H1 (cell line): ENCODE data around the gene ZFR. TPM values are rescaled to one million over a fixed set of nuclear protein-coding genes. Genes with fewer than 3 reads are reported as not detected.

Experiments used
- CTCF ChIA-PET: fragments of 300-600 bp; sonication (Branson Sonifier 250); formaldehyde crosslinking; loops from one replicate; lab custom pipeline; 2021; ENCODE audit not compliant: partially characterized antibody; lab: Charles Lee
- POLR2A ChIA-PET: fragments of 300-600 bp; sonication (Branson Sonifier 250); formaldehyde crosslinking; loops from one replicate; lab custom pipeline; 2021; ENCODE audit warnings: inconsistent platforms; ENCODE audit not compliant: partially characterized antibody; lab: Charles Lee
- DNase-seq, 2 experiments: peaks; one replicate each; pipeline versions ENCODE4 v3.0.0 to v3.0.0-alpha.2; 2010 to 2022; ENCODE audit warnings: low spot score in 2 of 2, low read depth in 1 of 2, mixed read lengths in 1 of 2
- FAIRE-seq: peaks from 2 replicates; lab custom pipeline; 2011; peaks lifted over from hg19 to GRCh38; lab: Jason Lieb, UNC
- H2AFZ ChIP-seq: 2 replicates; pipeline ENCODE4 v1.8.1; 2012; ENCODE audit warnings: low read length, inconsistent platforms
- H2AK5ac ChIP-seq: 2 replicates; pipeline ENCODE4 v1.6.1; 2013; ENCODE audit warnings: low read depth, low read length
- H2BK120ac ChIP-seq: replicated peaks from 2 replicates; pipeline ENCODE3; 2013; ENCODE audit warnings: low read depth, low read length, inconsistent platforms
- H2BK12ac ChIP-seq: 2 replicates; pipeline ENCODE4 v1.6.1; 2013; ENCODE audit warnings: low read depth, low read length
- H2BK15ac ChIP-seq: 2 replicates; pipeline ENCODE4 v1.6.1; 2013; ENCODE audit warnings: low read length
- H2BK20ac ChIP-seq: 2 replicates; pipeline ENCODE4 v1.6.1; 2013; ENCODE audit warnings: low read length
- H2BK5ac ChIP-seq: 2 replicates; pipeline ENCODE4 v1.6.1; 2013; ENCODE audit warnings: low read depth, low read length
- H3K14ac ChIP-seq: 2 replicates; pipeline ENCODE4 v1.6.1; 2013; ENCODE audit warnings: inconsistent platforms; ENCODE audit not compliant: insufficient read length
- H3K18ac ChIP-seq: 2 replicates; pipeline ENCODE4 v1.6.1; 2013; ENCODE audit warnings: low read length; ENCODE audit errors: extremely low read depth
- H3K23ac ChIP-seq: 2 replicates; pipeline ENCODE4 v1.6.1; 2013; ENCODE audit warnings: inconsistent platforms; ENCODE audit not compliant: insufficient read length
- H3K23me2 ChIP-seq: 2 replicates; pipeline ENCODE4 v1.6.1; 2013; ENCODE audit warnings: low read depth, low read length
- H3K27ac ChIP-seq: 2 replicates; pipeline ENCODE4 v1.6.1; 2011; ENCODE audit warnings: low read depth, low read length, inconsistent platforms
- H3K27me3 ChIP-seq, 4 experiments: replicated peaks in 1 of 4; 1 replicate in 1 of 4; 2 replicates in 3 of 4; pipeline versions ENCODE4 v1.6.1 to v1.8.1; 2011 to 2013; ENCODE audit warnings: low read length in 3 of 4, mild to moderate bottlenecking in 3 of 4, inconsistent platforms in 2 of 4, mixed read lengths in 2 of 4, moderate library complexity in 1 of 4; ENCODE audit not compliant: control insufficient read depth in 3 of 4, insufficient read depth in 3 of 4; ENCODE audit errors: extremely low read depth in 1 of 4
- H3K36me3 ChIP-seq, 4 experiments: 2 replicates each; pipeline versions ENCODE4 v1.6.1 to v1.8.1; 2011 to 2013; ENCODE audit warnings: mild to moderate bottlenecking in 4 of 4, low read length in 3 of 4, moderate library complexity in 2 of 4, control low read depth in 1 of 4, inconsistent platforms in 1 of 4; ENCODE audit not compliant: insufficient read depth in 4 of 4, control insufficient read depth in 2 of 4
- H3K4ac ChIP-seq: replicated peaks from 2 replicates; pipeline ENCODE3; 2013; ENCODE audit warnings: low read length, low read depth, mixed read lengths, inconsistent platforms; ENCODE audit not compliant: insufficient read length
- H3K4me1 ChIP-seq, 4 experiments: replicated peaks in 1 of 4; 1 replicate in 1 of 4; 2 replicates in 3 of 4; pipeline versions ENCODE4 v1.6.1 to v1.8.1; 2011 to 2013; ENCODE audit warnings: low read length in 3 of 4, inconsistent platforms in 2 of 4, mixed read lengths in 1 of 4; ENCODE audit not compliant: insufficient read depth in 4 of 4, control insufficient read depth in 3 of 4
- H3K4me2 ChIP-seq, 2 experiments: 2 replicates each; pipeline versions ENCODE4 v1.6.1 to v1.8.1; 2011 to 2013; ENCODE audit warnings: low read depth in 2 of 2, low read length in 2 of 2, control low read depth in 1 of 2, inconsistent platforms in 1 of 2, mild to moderate bottlenecking in 1 of 2; ENCODE audit not compliant: insufficient read depth in 1 of 2
- H3K4me3 ChIP-seq, 4 experiments: fragments of 200-600, 300-600 bp in 1 of 4; sonication (generic), shearing (Covaris generic), sonication (Bioruptor Twin) in 1 of 4; 2 replicates each; pipeline versions ENCODE4 v1.5.1 to v1.8.1; 2011 to 2016; ENCODE audit warnings: low read length in 4 of 4, low read depth in 3 of 4, control low read depth in 2 of 4, inconsistent platforms in 2 of 4, mild to moderate bottlenecking in 2 of 4, mixed read lengths in 1 of 4, moderate library complexity in 1 of 4; ENCODE audit not compliant: insufficient read depth in 2 of 4; ENCODE audit errors: extremely low read depth in 1 of 4
- H3K56ac ChIP-seq: replicated peaks from 2 replicates; pipeline ENCODE3; 2013; ENCODE audit warnings: low read depth, mild to moderate bottlenecking, mixed read lengths, low read length, inconsistent platforms; ENCODE audit not compliant: insufficient read length
- H3K79me1 ChIP-seq: 2 replicates; pipeline ENCODE4 v1.6.1; 2013; ENCODE audit warnings: low read depth, low read length, control low read depth
- H3K79me2 ChIP-seq, 2 experiments: 2 replicates each; pipeline versions ENCODE4 v1.6.1 to v1.8.1; 2012 to 2013; ENCODE audit warnings: low read length in 2 of 2, mild to moderate bottlenecking in 2 of 2, inconsistent platforms in 1 of 2; ENCODE audit not compliant: insufficient read depth in 2 of 2, control insufficient read depth in 1 of 2
- H3K9ac ChIP-seq, 4 experiments: replicated peaks in 1 of 4; 1 replicate in 1 of 4; 2 replicates in 3 of 4; pipeline versions ENCODE4 v1.6.1 to v1.8.1; 2011 to 2013; ENCODE audit warnings: low read depth in 3 of 4, low read length in 3 of 4, control low read depth in 2 of 4, mild to moderate bottlenecking in 2 of 4, moderate library complexity in 2 of 4, inconsistent platforms in 1 of 4; ENCODE audit errors: extremely low read depth in 1 of 4
- H3K9me3 ChIP-seq, 2 experiments: 2 replicates each; pipeline versions ENCODE4 v1.6.1 to v1.8.1; 2012 to 2013; ENCODE audit warnings: mild to moderate bottlenecking in 2 of 2, moderate library complexity in 2 of 2, control low read depth in 1 of 2, inconsistent platforms in 1 of 2, low read depth in 1 of 2, low read length in 1 of 2, mixed read lengths in 1 of 2; ENCODE audit not compliant: insufficient read depth in 2 of 2
- H4K20me1 ChIP-seq, 2 experiments: replicated peaks in 1 of 2; 2 replicates each; pipeline versions ENCODE3 to v1.8.1; 2011 to 2013; ENCODE audit warnings: inconsistent platforms in 2 of 2, low read length in 2 of 2, mild to moderate bottlenecking in 1 of 2; ENCODE audit not compliant: insufficient read depth in 2 of 2, control insufficient read depth in 1 of 2
- H4K5ac ChIP-seq: 2 replicates; pipeline ENCODE4 v1.6.1; 2013; ENCODE audit warnings: low read length, low read depth, mixed read lengths, inconsistent platforms; ENCODE audit not compliant: insufficient read length
- H4K8ac ChIP-seq: 2 replicates; pipeline ENCODE4 v1.8.0; 2013; ENCODE audit warnings: mild to moderate bottlenecking, moderate library complexity, low read length, inconsistent platforms; ENCODE audit not compliant: insufficient read depth; ENCODE audit errors: extremely low read depth
- H4K91ac ChIP-seq: replicated peaks from 2 replicates; pipeline ENCODE3; 2013; ENCODE audit warnings: low read length, mixed read lengths, inconsistent platforms; ENCODE audit not compliant: insufficient read length
- BRCA1 ChIP-seq: IDR thresholded peaks from 2 replicates; pipeline ENCODE4 v1.6.1; 2012; ENCODE audit warnings: low read depth, low read length, improper control_type of control experiment
- POLR2AphosphoS5 ChIP-seq: IDR thresholded peaks from 2 replicates; pipeline ENCODE4 v1.6.1; 2011; ENCODE audit warnings: low read depth, low read length
- polyA plus RNA-seq, 7 experiments: library from polyadenylated mRNA; depleted of rRNA in 3 of 7; stranded (reverse) in 5 of 7; unstranded in 2 of 7; fragments of >200 nt in 5 of 7; fragments of 200-250 nt in 2 of 7; gene quantifications; 1 replicate in 5 of 7; 2 replicates in 1 of 7; 4 replicates in 1 of 7; pipeline versions ENCODE4 v1.2.1 to v1.2.3, GENCODE V29; 2011 to 2013; ENCODE audit warnings: missing spikeins in 2 of 7, mixed read lengths in 2 of 7
- total RNA-seq: library from RNA; stranded (reverse); fragmentation: NEBNext Ultra II Directional; extraction: Animal tissue kit (Norgen Biotek cat#: 25700); gene quantifications from 2 replicates; pipeline ENCODE4 v1.2.1, GENCODE V29; 2021

ZFR gene
- total and polyA plus RNA-seq, 2 of the 8 experiments (the other 6 are each of a cell fraction or from before 2014, with no cell fraction given), result 68.8 to 92.7 TPM

DNA sequence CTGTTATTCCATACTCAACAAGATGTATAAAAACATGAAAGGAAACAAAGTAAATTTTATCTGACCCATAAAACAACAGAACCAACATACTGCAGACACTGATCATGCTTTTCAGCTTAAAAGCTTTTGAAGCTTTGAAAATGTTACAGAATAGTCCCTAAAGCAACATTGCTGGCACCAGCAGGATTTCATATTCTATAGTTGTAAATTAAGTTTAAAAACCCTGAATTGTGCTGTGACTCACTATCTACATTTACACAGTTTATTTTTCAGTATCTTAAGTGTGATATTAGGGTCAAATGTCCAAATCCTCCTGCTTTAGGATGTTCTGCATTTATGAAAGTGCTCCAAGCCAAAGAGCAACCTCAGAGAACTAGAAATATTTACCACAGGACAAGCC lies 59.9 kb downstream of the ZFR start:
- TF ChIP-seq BRCA1 (no peak), POLR2AphosphoS5 (no peak)
- no peak overlapping the region for H3K14ac ChIP-seq
- no peak overlapping the region for H3K4ac ChIP-seq
- H2BK12ac ChIP-seq, result no peak overlapping the region
- no peak overlapping the region for H3K56ac ChIP-seq
- H2AK5ac ChIP-seq, result no peak overlapping the region
- H2BK15ac ChIP-seq, result no peak overlapping the region
- H3K36me3 ChIP-seq, result peaks cover 2 to 73% (median 42%) of the 10 kb centered on the region in 4 experiments
- H2BK20ac ChIP-seq, result no peak overlapping the region
- no peak overlapping the region for H3K4me3 ChIP-seq
- CTCF ChIA-PET, result no interaction called here
- no peak overlapping the region for H4K91ac ChIP-seq
- H3K27me3 ChIP-seq, result no peaks in the 10 kb centered on the region
- H3K4me2 ChIP-seq, result no peak overlapping the region
- H3K23me2 ChIP-seq, result no peaks in the 10 kb centered on the region
- H3K4me1 ChIP-seq, result no peaks in the 10 kb centered on the region
- H4K5ac ChIP-seq, result no peak overlapping the region
- no peak overlapping the region for H3K18ac ChIP-seq
- no peak overlapping the region for H3K9ac ChIP-seq
- H4K20me1 ChIP-seq, result peaks cover 1% of the 10 kb centered on the region in 2 experiments
- no peak overlapping the region for H4K8ac ChIP-seq
- H2BK5ac ChIP-seq, result no peak overlapping the region
- no peaks in the 10 kb centered on the region for H3K9me3 ChIP-seq
- no peak for FAIRE-seq
- no peaks in the 10 kb centered on the region for H3K79me2 ChIP-seq
- no peak overlapping the region for H3K23ac ChIP-seq
- H2AFZ ChIP-seq, result no peak overlapping the region
- no peaks in the 10 kb centered on the region; the same call in 1 of the 2 replicates for H3K79me1 ChIP-seq
- no peak overlapping the region for H3K27ac ChIP-seq
- no peak overlapping the region for H2BK120ac ChIP-seq
- POLR2A ChIA-PET, result interaction anchor here (1.6 kb wide), 1 partner anchor 153 kb away, joined by 3 read pairs; no protein-coding TSS in a partner anchor
- no peak for DNase-seq
